K562 (cell line): ENCODE results near the gene SNX27.

Source experiments
- CTCF ChIP-seq, 3 experiments: IDR thresholded peaks in 2 of 3; conservative IDR thresholded peaks in 1 of 3; 2 replicates each; pipeline ENCODE4 v1.5.1; 2011 to 2012; ENCODE audit warnings: low read length in 3 of 3, mild to moderate bottlenecking in 3 of 3, control low read depth in 2 of 3, improper control_type of control experiment in 1 of 3, inconsistent platforms in 1 of 3, low read depth in 1 of 3, mixed read lengths in 1 of 3, moderate library complexity in 1 of 3; ENCODE audit not compliant: insufficient read depth in 2 of 3
- FOXM1 ChIP-seq, 2 experiments: fragments of 450-650 bp in 1 of 2; sonication (generic) in 1 of 2; formaldehyde crosslinking in 1 of 2; IDR thresholded peaks; 2 replicates each; pipeline versions ENCODE4 v1.6.1 to v1.9.0; 2017 to 2022; ENCODE audit warnings: low read depth in 2 of 2, mild to moderate bottlenecking in 2 of 2, missing genetic modification reagents in 1 of 2, moderate library complexity in 1 of 2
- GABPA ChIP-seq: fragments of 200-800 bp; sonication (Bioruptor generic); conservative IDR thresholded peaks from 2 replicates; pipeline ENCODE4 v1.6.1; 2016; ENCODE audit warnings: low read depth, missing genetic modification characterization, missing compliant biosample characterization
- IFI16 ChIP-seq: fragments of 250-450 bp; sonication (Bioruptor Pico); IDR thresholded peaks from 2 replicates; pipeline ENCODE4 v2.1.2; 2022; ENCODE audit warnings: mild to moderate bottlenecking, inconsistent platforms
- KDM1A ChIP-seq, 2 experiments: fragments of 450-650 bp; IDR thresholded peaks; 2 replicates each; pipeline ENCODE4 v1.6.1; 2016; ENCODE audit warnings: mild to moderate bottlenecking in 2 of 2
- MYC ChIP-seq, 2 experiments: fragments of 250-450 bp in 1 of 2; sonication (Bioruptor Pico) in 1 of 2; IDR thresholded peaks; 2 replicates each; pipeline versions ENCODE4 v1.5.1 to v1.6.1; 2012 to 2021; ENCODE audit warnings: low read depth in 2 of 2, borderline replicate concordance in 1 of 2, improper control_type of control experiment in 1 of 2, low read length in 1 of 2, mild to moderate bottlenecking in 1 of 2, moderate library complexity in 1 of 2
- PHTF2 ChIP-seq: fragments of 250-450 bp; sonication (Bioruptor Pico); IDR thresholded peaks from 2 replicates; pipeline ENCODE4 v1.5.0; 2021; ENCODE audit warnings: mild to moderate bottlenecking
- POLR2A ChIP-seq: fragments of 450-650 bp; conservative IDR thresholded peaks from 2 replicates; pipeline ENCODE4 v1.6.1; 2016
- RAD21 ChIP-seq, 2 experiments: fragments of 250-450 bp in 1 of 2; fragments of 450-650 bp in 1 of 2; sonication (Bioruptor Pico) in 1 of 2; formaldehyde crosslinking in 1 of 2; IDR thresholded peaks in 1 of 2; conservative IDR thresholded peaks in 1 of 2; 2 replicates each; pipeline versions ENCODE4 v1.4.0 to v1.8.0; 2020 to 2022; ENCODE audit warnings: mild to moderate bottlenecking in 2 of 2, moderate library complexity in 1 of 2
- ZNF12 ChIP-seq: sonication (generic); formaldehyde crosslinking; IDR thresholded peaks from 2 replicates; pipeline ENCODE4 v1.4.0; 2020; ENCODE audit warnings: mild to moderate bottlenecking, missing genetic modification reagents
- ZNF644 ChIP-seq: fragments of 200-800 bp; sonication (Bioruptor generic); IDR thresholded peaks from 2 replicates; pipeline ENCODE4 v1.6.1; 2016; ENCODE audit warnings: low read depth, missing genetic modification characterization, missing compliant biosample characterization
- ZNF785 ChIP-seq: fragments of 250-450 bp; sonication (Bioruptor Pico); IDR thresholded peaks from 2 replicates; pipeline ENCODE4 v1.4.0; 2020; ENCODE audit warnings: mild to moderate bottlenecking
- TF ChIP-seq, protein P1 (sequence below), 2 experiments: fragments of 450-650 bp; IDR thresholded peaks; 2 replicates each; pipeline ENCODE4 v1.6.1; 2018; ENCODE audit warnings: mild to moderate bottlenecking in 2 of 2, low read depth in 1 of 2; ENCODE audit not compliant: partially characterized antibody in 2 of 2
- TF ChIP-seq, protein P2 (sequence below), 2 experiments: fragments of 450-650 bp in 1 of 2; sonication (generic) in 1 of 2; formaldehyde crosslinking in 1 of 2; IDR thresholded peaks in 1 of 2; conservative IDR thresholded peaks in 1 of 2; 2 replicates each; pipeline versions ENCODE4 v1.6.1 to v1.8.1; 2016 to 2023; ENCODE audit warnings: mild to moderate bottlenecking in 2 of 2, moderate library complexity in 2 of 2, inconsistent platforms in 1 of 2, missing genetic modification reagents in 1 of 2

DNA sequence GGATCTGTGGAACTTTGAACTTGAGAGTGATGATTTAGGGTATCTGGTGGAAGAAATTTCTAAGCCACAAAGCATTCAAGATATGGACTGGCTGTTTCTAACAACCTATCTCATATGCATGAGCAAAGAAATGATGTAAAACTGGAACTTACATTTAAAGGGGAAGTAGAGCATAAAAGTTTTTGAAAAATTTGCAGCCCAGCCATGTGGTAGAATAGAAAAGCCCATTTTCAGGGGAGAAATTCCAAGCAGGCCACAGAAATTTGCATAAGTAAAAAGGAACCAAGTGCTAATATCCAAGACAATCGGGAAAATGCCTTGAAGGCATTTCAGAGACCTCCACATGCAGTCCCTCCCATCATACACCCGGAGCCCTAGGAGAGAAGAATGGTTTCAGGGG, 125.2 kb downstream of the SNX27 start:
- TF ChIP-seq ZNF785 (CRISPR knock-in tag) = no peak
- TF ChIP-seq FOXM1 (IDR thresholded peaks at IDR 0.05; ENCODE audit: low read depth) = no peak
- no peak for TF ChIP-seq FOXM1 (CRISPR knock-in tag; IDR thresholded peaks at IDR 0.05; ENCODE audit: low read depth)
- no peak for TF ChIP-seq IFI16
- no peak for TF ChIP-seq PHTF2
- TF ChIP-seq MYC (IDR thresholded peaks at IDR 0.05; ENCODE audit: low read depth, low read length) = no peak
- no peak for TF ChIP-seq MYC (CRISPR knock-in tag; IDR thresholded peaks at IDR 0.05; ENCODE audit: borderline replicate concordance, low read depth)
- no peak for TF ChIP-seq KDM1A (IDR thresholded peaks at IDR 0.05)
- TF ChIP-seq, protein P1, sequence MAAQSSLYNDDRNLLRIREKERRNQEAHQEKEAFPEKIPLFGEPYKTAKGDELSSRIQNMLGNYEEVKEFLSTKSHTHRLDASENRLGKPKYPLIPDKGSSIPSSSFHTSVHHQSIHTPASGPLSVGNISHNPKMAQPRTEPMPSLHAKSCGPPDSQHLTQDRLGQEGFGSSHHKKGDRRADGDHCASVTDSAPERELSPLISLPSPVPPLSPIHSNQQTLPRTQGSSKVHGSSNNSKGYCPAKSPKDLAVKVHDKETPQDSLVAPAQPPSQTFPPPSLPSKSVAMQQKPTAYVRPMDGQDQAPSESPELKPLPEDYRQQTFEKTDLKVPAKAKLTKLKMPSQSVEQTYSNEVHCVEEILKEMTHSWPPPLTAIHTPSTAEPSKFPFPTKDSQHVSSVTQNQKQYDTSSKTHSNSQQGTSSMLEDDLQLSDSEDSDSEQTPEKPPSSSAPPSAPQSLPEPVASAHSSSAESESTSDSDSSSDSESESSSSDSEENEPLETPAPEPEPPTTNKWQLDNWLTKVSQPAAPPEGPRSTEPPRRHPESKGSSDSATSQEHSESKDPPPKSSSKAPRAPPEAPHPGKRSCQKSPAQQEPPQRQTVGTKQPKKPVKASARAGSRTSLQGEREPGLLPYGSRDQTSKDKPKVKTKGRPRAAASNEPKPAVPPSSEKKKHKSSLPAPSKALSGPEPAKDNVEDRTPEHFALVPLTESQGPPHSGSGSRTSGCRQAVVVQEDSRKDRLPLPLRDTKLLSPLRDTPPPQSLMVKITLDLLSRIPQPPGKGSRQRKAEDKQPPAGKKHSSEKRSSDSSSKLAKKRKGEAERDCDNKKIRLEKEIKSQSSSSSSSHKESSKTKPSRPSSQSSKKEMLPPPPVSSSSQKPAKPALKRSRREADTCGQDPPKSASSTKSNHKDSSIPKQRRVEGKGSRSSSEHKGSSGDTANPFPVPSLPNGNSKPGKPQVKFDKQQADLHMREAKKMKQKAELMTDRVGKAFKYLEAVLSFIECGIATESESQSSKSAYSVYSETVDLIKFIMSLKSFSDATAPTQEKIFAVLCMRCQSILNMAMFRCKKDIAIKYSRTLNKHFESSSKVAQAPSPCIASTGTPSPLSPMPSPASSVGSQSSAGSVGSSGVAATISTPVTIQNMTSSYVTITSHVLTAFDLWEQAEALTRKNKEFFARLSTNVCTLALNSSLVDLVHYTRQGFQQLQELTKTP (IDR thresholded peaks at IDR 0.05; ENCODE audit: low read depth in 1 of 2, partially characterized antibody in 2 of 2) = no peak
- TF ChIP-seq RAD21 (CRISPR knock-in tag; conservative IDR thresholded peaks at IDR 0.05 in 1 of 2, IDR thresholded peaks at IDR 0.05 in 1 of 2) = no peak
- no peak for TF ChIP-seq POLR2A
- TF ChIP-seq GABPA (tag) = no peak
- no peak for TF ChIP-seq CTCF (IDR thresholded peaks at IDR 0.05 in 2 of 3, conservative IDR thresholded peaks at IDR 0.05 in 1 of 3; ENCODE audit: insufficient read depth in 2 of 3, low read depth in 1 of 3, low read length in 3 of 3)
- TF ChIP-seq, protein P2, sequence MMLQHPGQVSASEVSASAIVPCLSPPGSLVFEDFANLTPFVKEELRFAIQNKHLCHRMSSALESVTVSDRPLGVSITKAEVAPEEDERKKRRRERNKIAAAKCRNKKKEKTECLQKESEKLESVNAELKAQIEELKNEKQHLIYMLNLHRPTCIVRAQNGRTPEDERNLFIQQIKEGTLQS (IDR thresholded peaks at IDR 0.05) = no peak
- TF ChIP-seq, protein P2 (CRISPR knock-in tag; conservative IDR thresholded peaks at IDR 0.05) = no peak
- no peak for TF ChIP-seq ZNF644 (tag)
- no peak for TF ChIP-seq ZNF12 (CRISPR knock-in tag)
